Panc1 (cell line): Measurements from ENCODE around the gene NACA2.

Source experiments
- CTCF ChIP-seq: fragments of 450-650 bp; IDR thresholded peaks from 2 replicates; pipeline ENCODE4 v1.5.1; 2017; ENCODE audit warnings: mild to moderate bottlenecking
- POLR2AphosphoS5 ChIP-seq: IDR thresholded peaks from 2 replicates; pipeline ENCODE4 v1.6.1; 2012; ENCODE audit warnings: mild to moderate bottlenecking, low read depth, low read length, moderate library complexity

DNA sequence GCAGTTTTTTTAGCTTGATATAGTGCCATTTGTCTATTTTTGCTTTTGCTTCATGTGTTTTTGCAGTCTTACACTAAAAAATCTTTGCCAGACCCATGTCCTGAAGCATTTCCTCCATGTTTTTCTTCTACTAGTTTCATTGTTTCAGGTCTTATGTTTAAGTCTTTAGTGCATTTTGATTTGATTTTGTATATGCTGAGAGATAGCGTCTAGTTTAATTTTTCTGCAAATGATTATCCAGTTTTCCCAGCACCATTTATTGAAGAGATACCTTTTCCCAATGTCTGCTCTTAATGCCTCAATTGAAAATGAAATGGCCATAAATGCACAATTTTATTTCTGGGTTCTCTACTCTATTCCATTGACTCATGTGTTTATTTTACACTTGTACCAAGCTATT lies 40.8 kb upstream of the NACA2 start:
- no peak for TF ChIP-seq CTCF
- TF ChIP-seq POLR2AphosphoS5: no peak
